Activated naive CD8-positive, alpha-beta T cell treated with anti-CD3 and anti-CD28 coated beads, Interleukin-2, amount 50 U/mL, for 24 hours (primary cell): ENCODE results near the gene VPS39.

Source experiments
- ATAC-seq: fragments of 150-1000 bp; cut with Tn5 transposase; one replicate; pipeline ENCODE4 v1.10.0; 2021
- DNase-seq: peaks from one replicate; pipeline ENCODE4 v3.0.0; 2021
- H3K27ac Mint-ChIP-seq: one replicate; pipeline ENCODE4 v1.8.0; 2021; ENCODE audit warnings: mild to moderate bottlenecking, mixed read lengths
- H3K27me3 Mint-ChIP-seq: one replicate; pipeline ENCODE4 v1.8.0; 2021; ENCODE audit warnings: mixed read lengths
- H3K36me3 Mint-ChIP-seq: one replicate; pipeline ENCODE4 v1.8.0; 2021; ENCODE audit warnings: low read depth, mixed read lengths
- H3K4me1 Mint-ChIP-seq: one replicate; pipeline ENCODE4 v1.8.0; 2021; ENCODE audit warnings: mixed read lengths
- H3K4me3 Mint-ChIP-seq: one replicate; pipeline ENCODE4 v1.8.0; 2021; ENCODE audit warnings: mild to moderate bottlenecking, moderate library complexity, mixed read lengths
- H3K9me3 Mint-ChIP-seq: one replicate; pipeline ENCODE4 v1.8.0; 2021; ENCODE audit warnings: mixed read lengths

VPS39 gene

GRCh38 chr15:42182961-42183360, 25.1 kb downstream of the VPS39 start:
- Mint-ChIP-seq H3K4me3 (no peak overlapping the region), H3K9me3 (no peaks in the 10 kb centered on the region), H3K27ac (peak overlapping the region; percentile 45), H3K36me3 (peaks cover 39% of the 10 kb centered on the region), H3K4me1 (no peaks in the 10 kb centered on the region), H3K27me3 (no peaks in the 10 kb centered on the region)
- no peak for DNase-seq
- no peak for ATAC-seq

- H3K4me1 Mint-ChIP-seq = no peaks in the 10 kb centered on the region
- peaks cover 36% of the 10 kb centered on the region for H3K36me3 Mint-ChIP-seq
- H3K4me3 Mint-ChIP-seq = no peak overlapping the region
- H3K27me3 Mint-ChIP-seq = no peaks in the 10 kb centered on the region
- H3K9me3 Mint-ChIP-seq = no peaks in the 10 kb centered on the region
- ATAC-seq = no peak
- H3K27ac Mint-ChIP-seq = peak overlapping the region; percentile 16
- no peak for DNase-seq
Observed at GRCh38 chr15:42182328-42182886, 25.7 kb downstream of the VPS39 start.

GRCh38 chr15:42178056-42178455, 30.0 kb downstream of the VPS39 start:
- no peak overlapping the region for H3K4me3 Mint-ChIP-seq
- no peaks in the 10 kb centered on the region for H3K9me3 Mint-ChIP-seq
- no peaks in the 10 kb centered on the region for H3K4me1 Mint-ChIP-seq
- DNase-seq = no peak
- no peak overlapping the region for H3K27ac Mint-ChIP-seq
- peaks cover 30% of the 10 kb centered on the region for H3K36me3 Mint-ChIP-seq
- H3K27me3 Mint-ChIP-seq = no peaks in the 10 kb centered on the region
- ATAC-seq = no peak

- no peak for ATAC-seq
- Mint-ChIP-seq H3K4me3 (no peak overlapping the region), H3K9me3 (no peaks in the 10 kb centered on the region), H3K36me3 (peaks cover 41% of the 10 kb centered on the region), H3K27me3 (no peaks in the 10 kb centered on the region), H3K4me1 (peaks cover 5% of the 10 kb centered on the region), H3K27ac (no peak overlapping the region)
- no peak for DNase-seq
Observed at GRCh38 chr15:42175671-42176070, 32.4 kb downstream of the VPS39 start.

GRCh38 chr15:42172475-42172874, 35.6 kb downstream of the VPS39 start:
- Mint-ChIP-seq H3K27ac (no peak overlapping the region), H3K27me3 (no peaks in the 10 kb centered on the region), H3K36me3 (peaks cover 45% of the 10 kb centered on the region), H3K9me3 (no peaks in the 10 kb centered on the region), H3K4me1 (peaks cover 5% of the 10 kb centered on the region), H3K4me3 (no peak overlapping the region)
- DNase-seq (no peak), ATAC-seq (no peak)

GRCh38 chr15:42171795-42172194, 36.3 kb downstream of the VPS39 start:
- Mint-ChIP-seq H3K4me3 (no peak overlapping the region), H3K9me3 (no peaks in the 10 kb centered on the region), H3K27me3 (no peaks in the 10 kb centered on the region), H3K36me3 (peaks cover 48% of the 10 kb centered on the region), H3K27ac (peak overlapping the region; percentile 51), H3K4me1 (peaks cover 5% of the 10 kb centered on the region)
- ATAC-seq (peak; percentile 15), DNase-seq (no peak)

GRCh38 chr15:42171122-42171521, 37.0 kb downstream of the VPS39 start:
- ATAC-seq = no peak
- no peak for DNase-seq
- H3K36me3 Mint-ChIP-seq = peaks cover 49% of the 10 kb centered on the region
- H3K4me1 Mint-ChIP-seq = peaks cover 5% of the 10 kb centered on the region
- H3K27me3 Mint-ChIP-seq = no peaks in the 10 kb centered on the region
- peak overlapping the region; percentile 51 for H3K27ac Mint-ChIP-seq
- no peak overlapping the region for H3K4me3 Mint-ChIP-seq
- H3K9me3 Mint-ChIP-seq = no peaks in the 10 kb centered on the region

- Mint-ChIP-seq H3K4me1 (peaks cover 4% of the 10 kb centered on the region), H3K27me3 (no peaks in the 10 kb centered on the region), H3K27ac (no peak overlapping the region), H3K4me3 (no peak overlapping the region), H3K36me3 (peaks cover 50% of the 10 kb centered on the region), H3K9me3 (no peaks in the 10 kb centered on the region)
- no peak for DNase-seq
- ATAC-seq = no peak
Observed at GRCh38 chr15:42166225-42166940, 41.7 kb downstream of the VPS39 start.

GRCh38 chr15:42165106-42165505, 43.0 kb downstream of the VPS39 start:
- ATAC-seq = no peak
- Mint-ChIP-seq H3K9me3 (no peaks in the 10 kb centered on the region), H3K27ac (no peak overlapping the region), H3K27me3 (no peaks in the 10 kb centered on the region), H3K4me3 (no peak overlapping the region), H3K4me1 (no peaks in the 10 kb centered on the region), H3K36me3 (peaks cover 41% of the 10 kb centered on the region)
- DNase-seq = no peak

GRCh38 chr15:42163947-42164550, 44.1 kb downstream of the VPS39 start:
- Mint-ChIP-seq H3K4me1 (no peaks in the 10 kb centered on the region), H3K9me3 (no peaks in the 10 kb centered on the region), H3K4me3 (no peak overlapping the region), H3K36me3 (peaks cover 43% of the 10 kb centered on the region), H3K27ac (no peak overlapping the region), H3K27me3 (no peaks in the 10 kb centered on the region)
- ATAC-seq (no peak), DNase-seq (no peak)

- Mint-ChIP-seq H3K27ac (no peak overlapping the region), H3K36me3 (peaks cover 47% of the 10 kb centered on the region), H3K27me3 (no peaks in the 10 kb centered on the region)
Observed at GRCh38 chr15:42163291-42163690, 44.8 kb downstream of the VPS39 start.

GRCh38 chr15:42160136-42160535, 48.0 kb downstream of the VPS39 start:
- H3K9me3 Mint-ChIP-seq = no peaks in the 10 kb centered on the region
- H3K4me1 Mint-ChIP-seq = no peaks in the 10 kb centered on the region
- H3K27me3 Mint-ChIP-seq = no peaks in the 10 kb centered on the region
- peaks cover 30% of the 10 kb centered on the region for H3K36me3 Mint-ChIP-seq
- no peak overlapping the region for H3K27ac Mint-ChIP-seq
- DNase-seq = no peak
- H3K4me3 Mint-ChIP-seq = no peak overlapping the region
- no peak for ATAC-seq

More at GRCh38 chr15:42163291-42163690, 44.8 kb downstream of the VPS39 start:
- no peak for DNase-seq
- no peak for ATAC-seq
- H3K9me3 Mint-ChIP-seq = no peaks in the 10 kb centered on the region
- H3K4me1 Mint-ChIP-seq = no peaks in the 10 kb centered on the region
- no peak overlapping the region for H3K4me3 Mint-ChIP-seq

- Mint-ChIP-seq H3K4me3 (no peak overlapping the region), H3K36me3 (peaks cover 26% of the 10 kb centered on the region), H3K9me3 (no peaks in the 10 kb centered on the region), H3K27ac (no peak overlapping the region), H3K27me3 (no peaks in the 10 kb centered on the region), H3K4me1 (no peaks in the 10 kb centered on the region)
- no peak for DNase-seq
- ATAC-seq = no peak
Observed at GRCh38 chr15:42159381-42160015, 48.6 kb downstream of the VPS39 start.

GRCh38 chr15:42158941-42159340, 49.2 kb downstream of the VPS39 start:
- H3K4me1 Mint-ChIP-seq = no peaks in the 10 kb centered on the region
- DNase-seq = no peak
- peaks cover 23% of the 10 kb centered on the region for H3K36me3 Mint-ChIP-seq
- no peak for ATAC-seq
- no peak overlapping the region for H3K27ac Mint-ChIP-seq
- no peaks in the 10 kb centered on the region for H3K9me3 Mint-ChIP-seq
- no peaks in the 10 kb centered on the region for H3K27me3 Mint-ChIP-seq
- no peak overlapping the region for H3K4me3 Mint-ChIP-seq
